ENCODE measurements around the gene SRPK3.

SRPK3 gene

DNA sequence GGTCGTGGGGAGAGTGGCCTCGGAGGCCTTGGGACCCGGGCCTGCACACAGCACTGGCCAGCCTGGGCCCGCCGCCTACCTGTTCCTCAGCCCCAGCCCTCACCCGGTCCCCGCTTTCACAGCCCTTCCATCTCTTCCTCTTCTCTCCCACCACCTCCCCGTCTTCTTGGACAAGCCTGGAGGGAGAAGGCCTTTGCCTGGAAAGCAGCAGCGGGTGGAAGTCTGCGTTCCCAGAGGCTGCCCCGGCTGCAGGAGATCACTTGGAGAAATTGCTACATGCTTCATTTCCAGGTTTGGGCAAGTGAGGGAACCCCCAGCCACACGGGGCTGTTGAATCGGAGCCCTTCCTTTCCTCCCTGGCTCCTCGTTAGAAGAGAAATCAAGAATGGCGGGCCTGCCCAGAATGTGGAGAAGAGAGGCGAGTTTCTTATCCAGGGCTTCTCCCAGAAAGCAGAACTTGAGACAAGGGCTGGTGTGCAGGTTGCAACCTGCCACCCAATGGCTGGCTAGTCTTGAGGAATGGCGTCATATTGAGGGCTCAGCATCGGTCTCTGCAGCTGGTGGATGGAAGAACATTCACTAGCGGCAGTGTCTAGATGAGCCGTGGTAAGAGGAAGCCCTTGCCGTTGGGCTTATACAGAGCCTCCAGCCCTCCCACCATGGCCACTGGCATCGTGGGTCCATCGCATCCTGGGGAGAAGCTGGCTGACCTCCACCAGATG lies 50.7 kb downstream of the SRPK3 start:
- Histone ChIP-seq H3F3A (ENCODE audit: control insufficient read depth, insufficient read depth) (no peaks in the 10 kb centered on the region), H3K9me2 (replicated peaks; ENCODE audit: control insufficient read depth, low read length) (no peaks in the 10 kb centered on the region), H3K4me3 (ENCODE audit: low read length) (no peak overlapping the region), H3K4me1 (ENCODE audit: control insufficient read depth, low read length) (no peaks in the 10 kb centered on the region), H4K20me1 (ENCODE audit: control insufficient read depth, insufficient read depth, low read depth, low read length) (no peaks in the 10 kb centered on the region), H3K4me2 (ENCODE audit: low read length) (no peak overlapping the region), H3K79me2 (ENCODE audit: control insufficient read depth, low read length) (no peaks in the 10 kb centered on the region), H3K27ac (ENCODE audit: low read depth, low read length) (no peak overlapping the region), H3K27me3 (ENCODE audit: control insufficient read depth, low read length) (peaks cover 11% of the 10 kb centered on the region), H3K9me3 (ENCODE audit: control insufficient read depth, insufficient read depth, low read length) (no peaks in the 10 kb centered on the region), H3K36me3 (ENCODE audit: control insufficient read depth, low read length) (no peaks in the 10 kb centered on the region)
- no peak for TF ChIP-seq EZH2phosphoT487 (IDR thresholded peaks at IDR 0.05; ENCODE audit: borderline replicate concordance, low read length)
- TF ChIP-seq, protein P1, sequence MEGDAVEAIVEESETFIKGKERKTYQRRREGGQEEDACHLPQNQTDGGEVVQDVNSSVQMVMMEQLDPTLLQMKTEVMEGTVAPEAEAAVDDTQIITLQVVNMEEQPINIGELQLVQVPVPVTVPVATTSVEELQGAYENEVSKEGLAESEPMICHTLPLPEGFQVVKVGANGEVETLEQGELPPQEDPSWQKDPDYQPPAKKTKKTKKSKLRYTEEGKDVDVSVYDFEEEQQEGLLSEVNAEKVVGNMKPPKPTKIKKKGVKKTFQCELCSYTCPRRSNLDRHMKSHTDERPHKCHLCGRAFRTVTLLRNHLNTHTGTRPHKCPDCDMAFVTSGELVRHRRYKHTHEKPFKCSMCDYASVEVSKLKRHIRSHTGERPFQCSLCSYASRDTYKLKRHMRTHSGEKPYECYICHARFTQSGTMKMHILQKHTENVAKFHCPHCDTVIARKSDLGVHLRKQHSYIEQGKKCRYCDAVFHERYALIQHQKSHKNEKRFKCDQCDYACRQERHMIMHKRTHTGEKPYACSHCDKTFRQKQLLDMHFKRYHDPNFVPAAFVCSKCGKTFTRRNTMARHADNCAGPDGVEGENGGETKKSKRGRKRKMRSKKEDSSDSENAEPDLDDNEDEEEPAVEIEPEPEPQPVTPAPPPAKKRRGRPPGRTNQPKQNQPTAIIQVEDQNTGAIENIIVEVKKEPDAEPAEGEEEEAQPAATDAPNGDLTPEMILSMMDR (IDR thresholded peaks at IDR 0.05; ENCODE audit: low read depth, low read length, poor library complexity, severe bottlenecking) = no peak

DNA sequence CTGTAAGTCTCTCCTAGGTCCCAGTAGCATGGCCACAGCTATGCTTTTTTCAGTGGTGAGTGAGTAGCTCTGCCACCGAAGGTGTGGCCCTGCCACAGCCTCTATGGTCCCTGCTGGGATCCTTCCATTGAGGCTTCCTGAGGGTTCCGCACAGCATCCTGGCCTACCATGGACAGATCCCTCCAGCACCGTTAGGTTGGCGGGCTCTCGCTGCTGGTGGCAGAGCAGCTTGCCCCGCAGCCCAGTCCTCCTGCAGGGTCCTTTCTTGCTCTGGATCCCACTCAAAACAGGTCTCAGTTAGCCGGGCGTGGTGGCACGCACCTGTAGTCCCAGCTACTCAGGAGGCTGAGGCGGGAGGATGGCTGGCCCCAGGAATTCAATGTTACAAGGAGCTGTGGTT lies 51.9 kb downstream of the SRPK3 start:
- Histone ChIP-seq H4K20me1 (ENCODE audit: control insufficient read depth, insufficient read depth, low read depth, low read length) (no peaks in the 10 kb centered on the region), H3K79me2 (ENCODE audit: control insufficient read depth, low read length) (no peaks in the 10 kb centered on the region), H3K4me2 (ENCODE audit: low read length) (no peak overlapping the region), H3F3A (ENCODE audit: control insufficient read depth, insufficient read depth) (no peaks in the 10 kb centered on the region), H3K36me3 (ENCODE audit: control insufficient read depth, low read length) (no peaks in the 10 kb centered on the region), H3K27me3 (ENCODE audit: control insufficient read depth, low read length) (peaks cover 6% of the 10 kb centered on the region), H3K27ac (ENCODE audit: low read depth, low read length) (no peak overlapping the region), H3K4me3 (ENCODE audit: low read length) (no peak overlapping the region), H3K4me1 (ENCODE audit: control insufficient read depth, low read length) (no peaks in the 10 kb centered on the region), H3K9me3 (ENCODE audit: control insufficient read depth, insufficient read depth, low read length) (no peaks in the 10 kb centered on the region), H3K9me2 (replicated peaks; ENCODE audit: control insufficient read depth, low read length) (no peaks in the 10 kb centered on the region)
- TF ChIP-seq, protein P1 (IDR thresholded peaks at IDR 0.05; ENCODE audit: low read depth, low read length, poor library complexity, severe bottlenecking) = no peak
- TF ChIP-seq EZH2phosphoT487 (IDR thresholded peaks at IDR 0.05; ENCODE audit: borderline replicate concordance, low read length) = no peak
